HG03039 (cell line): ENCODE measurements around the gene LPAR1.
"Not testable (repeated sequence)": the region's sequence is repeated elsewhere in the genome, so short reads cannot be mapped to it uniquely, and the experiment has no call there.

ENCODE experiments used
- ATAC-seq: cut with Tn5 transposase; IDR thresholded peaks from one replicate; pipeline ENCODE4 v1.9.1; 2021; ENCODE audit warnings: mild to moderate bottlenecking, moderate library complexity; ENCODE audit not compliant: unreplicated experiment

LPAR1 gene, protein sequence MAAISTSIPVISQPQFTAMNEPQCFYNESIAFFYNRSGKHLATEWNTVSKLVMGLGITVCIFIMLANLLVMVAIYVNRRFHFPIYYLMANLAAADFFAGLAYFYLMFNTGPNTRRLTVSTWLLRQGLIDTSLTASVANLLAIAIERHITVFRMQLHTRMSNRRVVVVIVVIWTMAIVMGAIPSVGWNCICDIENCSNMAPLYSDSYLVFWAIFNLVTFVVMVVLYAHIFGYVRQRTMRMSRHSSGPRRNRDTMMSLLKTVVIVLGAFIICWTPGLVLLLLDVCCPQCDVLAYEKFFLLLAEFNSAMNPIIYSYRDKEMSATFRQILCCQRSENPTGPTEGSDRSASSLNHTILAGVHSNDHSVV

DNA sequence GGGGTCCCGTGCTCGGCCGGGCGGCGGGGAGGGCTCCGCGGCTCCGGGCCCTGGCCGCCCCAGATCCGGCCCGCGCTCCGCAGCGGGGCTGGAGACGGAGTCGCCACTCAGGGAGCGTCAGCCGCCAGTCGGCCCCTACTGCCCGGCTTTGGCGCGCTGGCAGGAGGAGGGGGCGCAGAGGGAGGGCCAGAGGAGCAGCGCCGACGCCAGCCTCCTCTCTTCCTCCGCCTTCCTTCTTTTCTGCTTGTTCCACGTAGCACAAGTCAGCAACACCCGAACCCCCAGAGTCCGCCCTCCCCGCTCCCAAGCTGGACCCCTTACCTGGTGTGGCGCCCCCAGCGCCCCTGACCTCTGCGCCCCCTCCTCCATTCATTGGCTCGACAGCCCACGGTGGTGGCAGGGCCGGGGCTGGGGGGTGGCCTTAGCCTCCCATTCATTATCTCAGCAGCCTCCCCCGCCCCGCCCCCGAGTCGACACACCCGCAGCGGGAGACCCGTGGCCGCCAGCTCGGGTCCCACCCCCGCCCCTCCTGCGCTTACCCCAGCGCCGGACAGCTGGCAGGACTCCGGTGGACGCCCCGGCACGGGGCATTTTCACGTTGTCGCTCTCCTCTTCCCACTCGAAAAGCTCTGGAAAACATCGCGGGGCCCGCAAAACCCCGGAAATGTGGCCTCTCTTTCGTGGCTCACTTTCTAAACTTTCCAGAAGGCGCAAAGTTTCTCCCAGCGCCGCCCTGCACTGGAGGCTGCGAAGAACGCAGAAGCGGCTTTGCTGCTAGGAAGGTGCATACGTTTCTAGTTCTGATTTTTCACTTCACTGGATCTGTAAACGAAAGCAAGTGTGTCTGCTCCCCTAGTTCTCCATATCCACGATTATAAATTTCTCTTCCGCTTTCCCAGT is at the start of gene LPAR1:
LPAR1 (minus strand) TSS at position 140 of the 900 bp plus-strand sequence. CDS start 66,353 bp downstream, outside the sequence.
- no peak for ATAC-seq

DNA sequence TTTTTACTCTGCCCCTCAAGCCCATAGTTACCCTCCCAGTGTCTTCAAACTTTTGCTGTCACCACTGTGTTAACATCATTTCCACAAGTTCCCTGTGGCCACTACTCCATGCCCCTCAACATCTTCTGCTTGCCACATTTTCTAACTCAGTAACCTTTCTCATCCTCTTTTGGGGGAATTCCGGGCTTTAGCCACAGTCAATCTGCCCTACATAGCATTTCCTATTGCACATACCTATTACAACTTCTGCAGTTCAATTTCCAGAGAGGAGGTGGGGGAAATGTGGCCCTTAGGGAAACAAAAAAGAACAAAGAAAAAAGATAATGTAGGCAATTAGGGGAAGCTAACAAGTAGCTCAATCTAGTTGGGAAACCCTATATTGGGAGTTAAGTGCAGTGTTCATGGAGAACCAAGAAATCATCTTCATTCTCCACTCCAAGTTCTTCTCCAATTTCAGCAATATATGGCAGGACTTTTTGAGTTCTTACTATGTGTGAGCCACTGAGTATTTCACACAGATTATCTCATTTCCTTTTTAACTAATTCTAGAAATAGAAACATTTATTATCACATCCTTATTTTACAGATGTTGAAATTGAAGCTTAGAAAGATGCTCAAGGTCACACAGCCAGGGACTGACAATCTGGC is 40.2 kb upstream of the LPAR1 start:
- no peak for ATAC-seq

DNA sequence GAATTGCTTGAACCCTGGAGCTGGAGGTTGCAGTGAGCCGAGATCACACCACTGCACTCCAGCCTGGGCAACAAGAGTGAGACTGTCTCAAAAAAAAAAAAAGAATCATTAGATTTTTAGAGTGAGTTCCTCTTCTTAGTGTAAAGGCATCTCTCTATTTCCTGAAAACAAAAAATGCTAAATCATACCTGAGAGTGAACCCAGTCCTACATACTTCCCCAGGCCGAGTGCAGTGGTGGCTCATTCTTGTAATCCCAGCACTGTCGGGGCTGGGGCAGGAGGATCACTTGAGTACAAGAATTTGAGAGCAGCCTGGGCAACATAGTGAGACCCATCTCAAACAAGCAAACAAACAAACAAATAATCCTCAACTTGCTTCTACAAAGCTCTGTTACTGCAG is 38.2 kb upstream of the LPAR1 start:
- no peak for ATAC-seq

DNA sequence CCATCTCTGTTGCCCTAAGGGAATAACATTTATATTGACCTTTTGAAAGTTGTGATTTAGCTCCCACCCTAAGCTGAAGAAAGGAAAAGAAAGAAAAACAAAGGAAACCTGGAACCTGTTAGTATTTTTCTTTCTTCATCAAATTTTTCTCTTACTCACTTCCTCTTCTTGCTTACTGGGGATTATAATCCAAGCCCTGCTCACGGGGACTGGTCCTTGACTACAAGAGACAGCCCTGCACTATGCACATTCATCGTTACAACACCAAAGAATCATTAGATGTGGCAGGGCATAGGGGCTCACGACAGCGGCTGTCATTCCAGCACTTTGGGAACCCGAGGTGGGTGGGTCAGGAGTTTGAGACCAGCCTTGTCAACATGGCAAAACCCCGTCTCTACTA is 37.8 kb upstream of the LPAR1 start:
- no peak for ATAC-seq

DNA sequence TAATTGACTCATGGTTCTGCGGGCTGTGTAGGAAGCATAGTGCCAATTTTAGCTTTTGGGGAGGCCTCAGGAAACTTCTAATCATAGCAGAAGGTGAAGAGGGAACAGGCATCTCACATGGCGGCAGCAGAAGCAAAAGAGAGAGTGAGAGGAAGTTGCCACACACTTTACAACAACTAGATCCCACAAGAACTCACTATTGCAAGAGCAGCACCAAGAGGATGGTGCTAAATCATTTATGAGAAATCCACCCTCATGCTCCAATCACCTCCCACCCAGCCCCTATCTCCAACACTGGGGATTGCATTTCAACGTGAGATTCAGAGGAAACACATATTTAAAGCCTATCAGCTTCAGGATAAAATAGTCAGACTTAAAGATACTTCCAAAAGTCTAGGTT is 36.1 kb upstream of the LPAR1 start:
- no peak for ATAC-seq

DNA sequence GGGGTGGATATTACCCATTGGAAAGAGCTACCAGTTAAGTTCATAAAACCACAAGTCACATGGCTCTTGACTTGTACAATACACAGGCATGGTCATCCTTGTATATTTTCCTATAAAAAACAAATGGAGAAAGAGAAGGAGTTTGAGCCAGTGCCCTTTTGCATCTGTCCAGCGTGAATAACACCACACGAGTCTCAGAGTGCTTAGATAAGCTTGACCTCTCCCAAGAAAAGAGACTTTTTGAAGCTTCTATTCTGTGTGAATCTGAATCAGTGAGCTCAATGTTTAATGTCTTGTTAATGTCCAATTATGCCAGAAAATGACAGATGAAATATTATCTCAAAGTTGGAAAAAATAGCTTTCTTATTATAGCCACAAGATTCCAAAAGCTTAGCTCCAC is 30.9 kb upstream of the LPAR1 start:
- no peak for ATAC-seq

DNA sequence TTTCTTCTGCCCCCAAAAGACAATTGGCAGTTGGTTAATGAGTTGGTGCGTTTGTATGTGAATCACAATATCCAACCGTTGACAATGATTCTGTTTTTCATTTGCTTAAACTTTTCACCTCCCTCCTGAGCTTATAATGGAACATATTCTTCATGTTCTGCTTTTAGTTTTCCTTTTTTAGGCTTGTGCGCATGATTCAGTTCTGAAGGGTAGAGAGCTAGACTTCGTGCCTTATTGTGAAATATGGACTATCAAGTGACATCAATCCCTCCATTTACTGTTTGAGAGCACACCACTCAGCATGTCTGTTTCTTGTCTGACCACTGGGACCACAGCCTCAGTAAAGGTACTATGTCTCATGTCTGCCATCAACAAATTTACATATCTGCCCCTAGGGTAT is 30.5 kb upstream of the LPAR1 start:
- no peak for ATAC-seq

DNA sequence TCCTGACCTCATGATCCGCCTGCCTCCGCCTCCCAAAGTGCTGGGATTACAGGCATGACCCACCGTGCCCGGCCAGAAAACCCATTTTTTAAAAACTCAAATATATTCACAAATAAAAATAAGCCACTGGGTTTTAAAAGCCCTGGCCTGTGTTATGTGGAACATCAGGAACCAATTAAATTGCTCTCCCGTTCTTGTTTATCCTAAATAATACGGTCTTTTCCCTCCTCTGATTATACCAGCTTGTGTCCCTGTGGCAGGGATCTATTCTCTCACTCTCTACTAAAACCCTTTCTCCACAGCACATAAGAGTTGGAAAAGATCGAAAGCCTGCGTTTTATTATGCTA is 30.1 kb upstream of the LPAR1 start:
- no peak for ATAC-seq

DNA sequence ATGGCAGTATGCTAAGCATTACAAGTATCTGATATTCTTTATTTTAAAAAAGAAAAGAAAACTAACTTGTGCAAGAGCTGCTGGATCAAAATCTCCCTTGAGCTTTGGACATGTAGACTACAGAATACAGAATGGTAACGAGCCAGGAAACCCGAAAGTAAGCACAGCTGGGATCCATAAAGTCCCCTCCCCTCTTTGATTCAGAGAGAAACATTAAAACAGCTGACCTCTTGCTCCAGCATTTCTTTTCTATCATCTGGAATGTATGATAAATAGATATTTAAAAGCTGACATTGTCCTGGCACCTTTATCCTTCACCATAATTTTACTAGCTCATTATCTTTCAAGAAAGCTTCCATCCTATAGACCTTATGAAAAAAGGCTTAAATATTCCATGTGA is 28.2 kb upstream of the LPAR1 start:
- ATAC-seq: no peak

DNA sequence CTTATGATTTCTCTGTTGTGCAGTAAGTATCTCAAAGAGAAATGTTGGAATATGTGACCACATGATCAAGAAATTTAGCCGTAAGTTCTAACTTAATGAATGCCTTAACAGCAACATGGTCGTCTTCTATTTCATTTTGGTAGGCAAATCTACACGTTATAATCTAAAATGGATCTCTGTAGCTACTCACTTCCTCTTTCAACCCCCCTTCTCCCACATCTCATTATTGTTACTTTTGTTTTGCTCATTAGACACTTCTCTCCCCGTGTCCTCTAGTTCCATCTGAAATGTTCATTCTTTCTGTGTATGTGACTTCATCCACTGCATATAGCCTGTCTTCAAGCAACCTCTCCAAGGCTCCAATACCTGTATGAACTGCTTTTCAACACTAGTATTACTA is 27.1 kb upstream of the LPAR1 start:
- ATAC-seq: no peak

DNA sequence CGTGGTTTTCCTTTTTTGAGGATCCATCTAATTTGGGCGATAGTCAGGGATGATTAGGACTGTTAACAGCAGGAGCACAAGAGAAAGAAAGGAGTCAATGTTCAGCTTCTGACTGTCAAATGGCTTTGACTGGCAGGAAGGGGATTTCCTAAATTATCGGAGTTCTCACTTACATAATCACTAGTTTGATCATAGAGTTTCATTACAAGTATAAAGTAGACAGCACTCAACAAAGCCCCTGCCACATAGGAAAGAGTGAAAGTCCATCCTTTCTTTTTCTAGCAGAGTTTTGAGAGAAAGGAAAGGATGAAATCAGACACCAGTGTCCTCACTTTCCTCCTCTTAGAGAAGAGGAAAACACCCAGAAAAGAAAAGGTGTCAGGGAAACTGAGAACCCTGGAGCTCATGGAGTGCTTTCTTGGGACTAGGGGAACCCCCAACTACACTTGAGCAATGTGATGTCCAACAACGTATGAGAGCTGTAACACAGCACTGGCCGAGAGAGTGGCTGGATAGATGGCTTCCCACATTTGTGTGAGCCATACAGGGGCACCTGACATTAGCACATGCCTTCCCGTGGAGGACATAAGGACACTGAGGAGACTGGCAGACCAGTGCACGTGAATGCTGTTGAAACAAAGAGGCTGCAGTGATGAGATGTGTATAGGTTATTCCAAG is 26.0 kb upstream of the LPAR1 start:
- no peak for ATAC-seq

DNA sequence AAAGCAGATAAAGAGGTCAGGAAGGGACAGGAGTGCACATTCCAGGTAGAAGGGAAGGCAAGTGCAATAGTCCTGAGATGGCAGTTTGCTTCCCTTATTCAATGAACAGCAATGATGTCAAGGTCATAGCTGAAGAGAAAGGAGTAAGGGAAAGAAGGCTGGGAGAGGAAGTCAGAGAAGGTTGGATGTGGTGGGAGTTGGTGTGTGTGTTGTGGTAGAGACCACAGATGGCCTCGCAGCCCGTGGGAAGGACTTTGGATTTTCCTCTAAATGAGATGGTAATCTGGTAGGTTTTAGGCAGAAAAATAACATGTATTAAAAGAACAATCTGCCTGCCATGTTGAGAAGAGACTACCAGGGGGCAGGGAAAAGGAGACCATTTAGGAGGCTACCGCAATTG is 25.1 kb upstream of the LPAR1 start:
- ATAC-seq: no peak

DNA sequence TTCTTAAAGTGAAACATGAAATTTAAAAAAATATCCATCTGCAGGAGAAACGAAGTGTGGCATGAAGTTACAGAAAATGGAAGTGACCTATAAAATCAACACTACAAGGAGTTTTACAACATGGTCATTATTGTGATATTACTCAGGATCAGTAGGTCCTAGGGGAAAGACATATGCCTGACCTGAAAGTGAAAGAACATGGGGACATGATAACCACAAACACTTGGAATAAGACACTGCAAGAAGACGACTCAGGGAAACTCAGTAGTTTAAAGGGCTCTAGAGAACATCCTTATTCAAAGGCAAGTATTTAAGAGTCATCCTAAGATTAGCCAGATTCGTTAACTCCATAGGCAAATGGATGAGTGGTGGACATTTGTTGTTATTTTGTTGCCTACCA is 19.9 kb upstream of the LPAR1 start:
- ATAC-seq: no peak

DNA sequence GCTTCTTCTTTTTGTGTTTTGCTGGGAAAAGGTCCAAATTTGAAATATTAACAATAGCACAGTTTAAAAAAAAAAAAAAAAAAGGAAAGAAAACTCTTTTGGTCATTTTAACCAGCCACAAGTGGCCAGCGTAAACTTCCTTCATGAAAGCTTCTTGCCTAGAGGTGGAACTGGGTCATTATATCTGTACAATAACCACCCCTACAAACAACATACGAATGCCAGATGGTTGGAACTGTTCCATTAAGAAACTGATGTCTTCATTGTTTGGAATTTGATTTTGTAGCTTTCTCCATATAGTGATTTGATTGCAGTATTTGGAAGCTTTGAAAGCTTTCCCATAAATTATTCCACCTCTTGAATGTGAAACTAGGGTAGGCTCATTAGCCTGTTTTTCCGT is 18.3 kb upstream of the LPAR1 start:
- ATAC-seq: no peak

DNA sequence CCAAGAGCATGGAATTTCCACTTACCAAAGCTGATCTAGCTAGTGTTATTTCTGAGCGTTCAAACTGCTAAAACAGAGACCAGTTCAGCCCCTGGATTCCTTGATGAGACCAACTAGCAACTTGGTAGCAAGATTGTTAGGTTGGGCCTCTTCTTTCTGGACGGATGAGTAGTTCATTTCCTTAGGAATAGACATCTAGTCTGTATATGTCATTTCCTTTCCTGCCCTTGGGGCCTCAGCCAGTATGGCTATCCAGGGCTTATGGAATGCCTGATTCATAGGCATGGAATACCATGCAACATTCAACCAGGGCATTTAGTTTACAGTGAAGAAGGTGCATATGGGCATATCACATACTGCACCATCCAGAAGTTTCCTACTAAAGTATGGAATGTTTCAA is 14.5 kb upstream of the LPAR1 start:
- ATAC-seq: no peak

DNA sequence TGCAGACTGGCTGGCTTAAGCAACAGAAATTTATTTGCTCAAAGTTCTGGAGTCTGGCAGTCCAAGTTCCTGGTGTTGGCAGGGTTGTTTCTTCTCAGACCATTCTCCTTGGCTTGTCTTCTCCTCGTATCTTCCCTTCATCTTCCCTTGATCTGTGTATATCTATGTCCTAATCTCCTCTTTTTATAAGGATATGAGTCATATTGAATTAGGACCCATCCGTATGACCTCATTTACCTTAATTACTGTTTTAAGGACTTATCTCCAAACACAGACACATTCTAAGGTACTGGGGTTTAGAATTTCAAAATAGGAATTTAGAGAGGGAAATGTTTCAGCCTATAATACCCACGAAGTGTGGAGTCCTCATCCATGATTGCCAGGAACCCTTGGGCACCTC is 13.1 kb upstream of the LPAR1 start:
- no peak for ATAC-seq

DNA sequence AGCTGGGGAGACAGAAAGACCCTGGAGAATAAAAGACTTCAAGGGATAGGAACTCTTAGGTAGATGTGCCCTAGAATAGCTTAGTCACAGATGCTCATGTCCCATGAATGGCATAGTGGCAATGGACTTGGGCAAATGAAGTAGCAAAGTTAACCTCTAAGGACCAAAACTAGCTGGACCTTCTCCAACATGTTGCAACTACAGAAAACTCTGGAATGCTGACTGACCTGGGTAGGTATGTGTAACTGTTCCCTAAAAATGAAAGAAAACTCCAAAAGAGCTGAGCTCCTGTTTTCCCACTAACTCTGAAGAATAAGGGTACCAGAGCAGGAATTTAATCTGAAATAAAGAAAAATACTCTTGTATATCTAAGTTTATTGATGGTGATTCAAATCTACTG is 12.5 kb upstream of the LPAR1 start:
- no peak for ATAC-seq

DNA sequence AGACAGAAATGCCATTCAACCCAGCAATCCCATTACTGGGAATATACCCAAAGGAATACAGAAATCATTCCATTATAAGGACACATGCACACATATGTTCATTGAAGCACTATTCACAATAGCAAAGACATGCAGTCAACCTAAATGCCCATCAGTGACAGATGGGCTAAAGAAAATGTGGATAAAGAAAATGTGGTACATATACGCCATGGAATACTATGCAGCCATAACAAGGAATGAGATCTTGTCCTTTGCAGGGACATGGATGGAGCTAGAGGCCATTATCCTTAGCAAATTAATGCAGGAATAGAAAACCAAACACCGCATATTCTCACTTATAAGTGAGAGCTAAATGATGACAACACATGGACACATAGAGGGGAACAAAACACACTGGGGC is 9.0 kb upstream of the LPAR1 start:
- ATAC-seq: not testable (repeated sequence)

DNA sequence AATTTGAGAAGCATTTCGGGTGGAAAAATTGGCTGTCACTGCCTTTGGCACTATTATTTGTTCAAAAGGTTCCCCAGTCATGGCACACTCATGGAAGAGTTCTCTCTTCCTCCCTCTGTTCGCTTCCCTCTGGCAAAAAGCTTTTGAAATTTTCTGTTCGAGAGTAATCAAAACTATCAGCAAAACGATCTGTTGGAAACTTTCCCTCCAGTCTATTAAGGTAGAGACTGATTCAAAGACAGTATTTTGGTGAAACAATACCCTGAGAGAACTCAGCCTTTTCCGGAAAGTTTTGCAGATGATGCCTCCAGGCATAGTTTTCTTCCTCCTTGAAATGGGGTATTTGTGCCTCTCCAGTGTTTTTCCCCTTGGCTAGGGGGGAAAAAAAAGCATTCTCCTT is 3.6 kb upstream of the LPAR1 start:
- no peak for ATAC-seq

DNA sequence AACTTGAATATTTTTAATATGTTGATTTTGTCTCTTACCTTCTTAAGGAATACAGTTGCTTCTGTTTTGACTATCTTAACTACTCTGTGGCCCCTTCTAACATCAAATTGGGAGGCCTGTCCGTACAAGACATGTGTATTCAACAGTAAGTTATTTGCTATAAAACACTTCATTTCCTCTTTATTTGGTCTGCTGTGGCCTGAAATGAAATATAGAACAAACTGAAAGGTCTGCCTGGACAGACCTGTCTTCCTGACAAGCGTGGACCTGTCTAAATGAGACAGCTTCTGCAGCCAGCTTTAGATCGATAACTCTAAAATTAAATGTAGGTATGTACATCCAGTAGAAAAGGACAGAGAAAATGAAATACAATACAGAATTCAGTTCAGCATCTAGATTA is 2.2 kb upstream of the LPAR1 start:
- no peak for ATAC-seq

DNA sequence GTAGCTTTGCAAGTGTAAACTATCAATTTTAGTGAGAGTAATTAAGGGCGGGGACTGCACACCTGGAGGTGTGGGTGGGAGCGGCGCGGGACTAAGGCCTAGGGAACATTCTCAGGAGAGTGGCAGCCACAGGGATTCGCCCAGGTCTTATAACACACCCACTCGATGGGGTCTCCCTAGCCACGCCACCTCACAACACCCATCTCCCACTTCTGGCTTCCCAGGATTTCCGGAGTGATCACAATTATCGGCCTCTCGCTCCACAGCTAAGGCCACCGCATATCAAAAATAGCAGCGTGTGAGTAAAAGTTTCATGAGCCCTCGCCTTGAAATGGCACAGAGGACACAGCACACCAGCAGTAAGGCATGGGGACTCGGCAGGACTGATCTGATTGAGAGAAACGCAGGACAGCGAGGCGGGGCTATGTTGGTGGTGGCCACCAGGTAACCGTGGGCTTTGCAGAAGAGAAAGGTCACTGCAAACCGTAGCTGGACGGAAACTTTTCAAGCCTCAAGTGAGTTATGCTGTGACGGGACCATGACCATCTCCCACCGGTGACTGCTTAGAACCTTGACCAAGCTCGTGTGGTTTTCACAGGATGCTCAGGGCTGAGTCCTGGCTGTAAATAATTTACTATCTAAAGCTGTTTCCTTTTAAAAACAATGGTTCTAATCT is 1.1 kb upstream of the LPAR1 start:
- no peak for ATAC-seq
